HT1080 (cell line): ENCODE results near the gene NSG1. TPM values are rescaled to one million over a fixed set of nuclear protein-coding genes. Genes with fewer than 3 reads are reported as not detected.

ENCODE experiments used
- DNase-seq: peaks from one replicate; pipeline ENCODE4 v3.0.0-alpha.2; 2015; ENCODE audit warnings: low read depth
- total RNA-seq: library from RNA; depleted of rRNA; stranded (reverse); fragments of >200 nt; shearing (Covaris generic); gene quantifications from 2 replicates; pipeline ENCODE4 v1.2.3, GENCODE V29; 2014

Gene NSG1
- total RNA-seq, 1 experiment from 2014 or later = 0.61 TPM

GRCh38 chr4:4395849-4396627 is 9.1 kb downstream of the NSG1 start:
- DNase-seq = no peak

- DNase-seq = no peak
Measured at GRCh38 chr4:4396628-4397440, 9.9 kb downstream of the NSG1 start.

- no peak for DNase-seq
Measured at GRCh38 chr4:4397441-4397819, 10.5 kb downstream of the NSG1 start.

GRCh38 chr4:4398430-4398829 is 11.5 kb downstream of the NSG1 start:
- no peak for DNase-seq

- DNase-seq = no peak
Measured at GRCh38 chr4:4401036-4401435, 14.1 kb downstream of the NSG1 start.

GRCh38 chr4:4402966-4403365 is 16.1 kb downstream of the NSG1 start:
- peak; percentile 23 for DNase-seq

GRCh38 chr4:4405358-4405962 is 18.6 kb downstream of the NSG1 start:
- no peak for DNase-seq

GRCh38 chr4:4406455-4407298 is 19.8 kb downstream of the NSG1 start:
- no peak for DNase-seq

- DNase-seq = no peak
Measured at GRCh38 chr4:4407299-4408131, 20.6 kb downstream of the NSG1 start.

- no peak for DNase-seq
Measured at GRCh38 chr4:4408132-4408523, 21.2 kb downstream of the NSG1 start.

- no peak for DNase-seq
Measured at GRCh38 chr4:4408576-4409335, 21.9 kb downstream of the NSG1 start.

- DNase-seq = no peak
Measured at GRCh38 chr4:4409416-4410115, 22.7 kb downstream of the NSG1 start.

GRCh38 chr4:4410271-4410670 is 23.4 kb downstream of the NSG1 start:
- DNase-seq = no peak

GRCh38 chr4:4411906-4412305 is 25.0 kb downstream of the NSG1 start:
- no peak for DNase-seq

GRCh38 chr4:4412641-4413372 is 25.9 kb downstream of the NSG1 start:
- DNase-seq = no peak

GRCh38 chr4:4413373-4413725 is 26.4 kb downstream of the NSG1 start:
- DNase-seq = no peak

- DNase-seq = no peak
Measured at GRCh38 chr4:4413806-4414205, 26.9 kb downstream of the NSG1 start.

- no peak for DNase-seq
Measured at GRCh38 chr4:4415107-4415805, 28.4 kb downstream of the NSG1 start.
